Hepatocyte (in vitro differentiated cells): ENCODE measurements around the gene MARK3. TPM values are rescaled to one million over a fixed set of nuclear protein-coding genes. Genes with fewer than 3 reads are reported as not detected.

Source experiments
- DNase-seq: peaks from one replicate; pipeline ENCODE4 v3.0.0-alpha.2; 2016; ENCODE audit warnings: low spot score
- H2AFZ ChIP-seq: fragments of 200-600 bp; sonication (generic); 2 replicates; pipeline ENCODE4 v1.6.0; 2016; ENCODE audit warnings: antibody characterized with exemption, mild to moderate bottlenecking
- H3K27ac ChIP-seq: fragments of 200-600 bp; sonication (generic); 2 replicates; pipeline ENCODE4 v1.5.1; 2016; ENCODE audit warnings: mild to moderate bottlenecking
- H3K27me3 ChIP-seq: fragments of 200-600 bp; sonication (generic); 2 replicates; pipeline ENCODE4 v1.6.1; 2016
- H3K36me3 ChIP-seq: fragments of 200-600 bp; sonication (generic); replicated peaks from 2 replicates; pipeline ENCODE4 v1.5.1; 2016; ENCODE audit warnings: low read depth; ENCODE audit not compliant: insufficient read depth
- H3K4me1 ChIP-seq: fragments of 200-600 bp; sonication (generic); 2 replicates; pipeline ENCODE4 v1.5.1; 2016; ENCODE audit warnings: mild to moderate bottlenecking, moderate library complexity; ENCODE audit not compliant: insufficient read depth
- H3K4me2 ChIP-seq: fragments of 200-600 bp; sonication (generic); 2 replicates; pipeline ENCODE4 v1.6.0; 2016
- H3K4me3 ChIP-seq: fragments of 200-600 bp; sonication (generic); 2 replicates; pipeline ENCODE4 v1.5.1; 2016; ENCODE audit warnings: mild to moderate bottlenecking
- H3K79me2 ChIP-seq: fragments of 200-600 bp; sonication (generic); 2 replicates; pipeline ENCODE4 v1.6.0; 2017; ENCODE audit warnings: mild to moderate bottlenecking
- H3K9me2 ChIP-seq: fragments of 200-600 bp; sonication (generic); replicated peaks from 2 replicates; pipeline ENCODE4 v1.6.0; 2017; ENCODE audit warnings: mild to moderate bottlenecking; ENCODE audit not compliant: insufficient read depth
- H3K9me3 ChIP-seq: fragments of 200-600 bp; sonication (generic); 2 replicates; pipeline ENCODE4 v1.5.1; 2016; ENCODE audit warnings: low read depth, mild to moderate bottlenecking
- H4K20me1 ChIP-seq: fragments of 200-600 bp; sonication (generic); 2 replicates; pipeline ENCODE4 v1.6.0; 2016; ENCODE audit warnings: mild to moderate bottlenecking; ENCODE audit not compliant: insufficient read depth, poor library complexity, severe bottlenecking
- EZH2 ChIP-seq: fragments of 200-600 bp; sonication (generic); IDR thresholded peaks from 2 replicates; pipeline ENCODE4 v1.6.1; 2016; ENCODE audit warnings: antibody characterized with exemption, mild to moderate bottlenecking, borderline replicate concordance
- EZH2phosphoT487 ChIP-seq: fragments of 200-600 bp; sonication (generic); IDR thresholded peaks from one replicate; pipeline ENCODE4 v1.6.1; 2018; ENCODE audit warnings: antibody characterized with exemption, mild to moderate bottlenecking, low read depth, moderate library complexity; ENCODE audit not compliant: unreplicated experiment, severe bottlenecking
- WGBS: methylation state at CpG from one replicate; pipeline ENCODE4 v1.1.6; 2016; ENCODE audit warnings: low lambda C conversion rate; ENCODE audit errors: missing lambda C conversion rate; 5-methylcytosine and 5-hydroxymethylcytosine counted together
- polyA plus RNA-seq: library from polyadenylated mRNA; unstranded; fragments of >200 nt; fragmentation: Nextera tagmentation; extraction: Ambion mirVana; gene quantifications from 2 replicates; pipeline ENCODE4 v1.2.1, GENCODE V29; 2016
- total RNA-seq: library from RNA; depleted of rRNA; stranded (reverse); fragments of >200 nt; gene quantifications from 2 replicates; pipeline ENCODE4 v1.2.3, GENCODE V29; 2014
- TF ChIP-seq, protein P1 (sequence below): fragments of 200-600 bp; sonication (generic); IDR thresholded peaks from 2 replicates; pipeline ENCODE4 v1.5.1; 2016; ENCODE audit warnings: antibody characterized with exemption, mild to moderate bottlenecking; ENCODE audit not compliant: poor library complexity

MARK3 gene
- total and polyA plus RNA-seq, 2 experiments from 2014 or later: 56.3 to 71.7 TPM

DNA sequence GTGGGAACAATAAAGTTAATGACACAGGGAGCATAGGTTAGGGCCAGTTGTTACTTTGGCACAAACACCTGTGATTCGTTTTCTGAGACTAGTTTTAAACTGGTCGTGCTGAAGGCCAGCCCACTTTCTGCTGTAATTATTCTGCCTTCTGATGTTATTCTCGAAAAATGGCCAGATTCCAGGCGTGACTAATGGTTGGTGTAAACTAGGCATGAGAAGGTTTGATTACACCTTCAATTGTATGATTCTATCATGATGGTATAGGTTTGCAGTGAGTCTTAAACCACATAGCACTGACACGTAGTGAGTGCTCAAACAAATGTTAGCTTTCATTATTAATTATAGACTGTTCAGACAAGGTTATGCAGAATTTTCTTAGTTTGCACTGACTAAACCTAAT, 98.4 kb downstream of the MARK3 start:
- no peak for DNase-seq
- Histone ChIP-seq H3K36me3 (no peaks in the 10 kb centered on the region), H3K4me3 (no peak overlapping the region), H3K27me3 (no peaks in the 10 kb centered on the region), H3K9me2 (no peaks in the 10 kb centered on the region), H4K20me1 (no peaks in the 10 kb centered on the region), H3K27ac (no peak overlapping the region), H3K79me2 (no peaks in the 10 kb centered on the region), H3K9me3 (no peaks in the 10 kb centered on the region), H3K4me1 (no peaks in the 10 kb centered on the region), H2AFZ (no peak overlapping the region), H3K4me2 (no peak overlapping the region)
- TF ChIP-seq EZH2phosphoT487 (no peak), EZH2 (no peak)
- TF ChIP-seq, protein P1, sequence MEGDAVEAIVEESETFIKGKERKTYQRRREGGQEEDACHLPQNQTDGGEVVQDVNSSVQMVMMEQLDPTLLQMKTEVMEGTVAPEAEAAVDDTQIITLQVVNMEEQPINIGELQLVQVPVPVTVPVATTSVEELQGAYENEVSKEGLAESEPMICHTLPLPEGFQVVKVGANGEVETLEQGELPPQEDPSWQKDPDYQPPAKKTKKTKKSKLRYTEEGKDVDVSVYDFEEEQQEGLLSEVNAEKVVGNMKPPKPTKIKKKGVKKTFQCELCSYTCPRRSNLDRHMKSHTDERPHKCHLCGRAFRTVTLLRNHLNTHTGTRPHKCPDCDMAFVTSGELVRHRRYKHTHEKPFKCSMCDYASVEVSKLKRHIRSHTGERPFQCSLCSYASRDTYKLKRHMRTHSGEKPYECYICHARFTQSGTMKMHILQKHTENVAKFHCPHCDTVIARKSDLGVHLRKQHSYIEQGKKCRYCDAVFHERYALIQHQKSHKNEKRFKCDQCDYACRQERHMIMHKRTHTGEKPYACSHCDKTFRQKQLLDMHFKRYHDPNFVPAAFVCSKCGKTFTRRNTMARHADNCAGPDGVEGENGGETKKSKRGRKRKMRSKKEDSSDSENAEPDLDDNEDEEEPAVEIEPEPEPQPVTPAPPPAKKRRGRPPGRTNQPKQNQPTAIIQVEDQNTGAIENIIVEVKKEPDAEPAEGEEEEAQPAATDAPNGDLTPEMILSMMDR: no peak
- 70% methylated on average over 5 of the region's 5 CpGs for WGBS

DNA sequence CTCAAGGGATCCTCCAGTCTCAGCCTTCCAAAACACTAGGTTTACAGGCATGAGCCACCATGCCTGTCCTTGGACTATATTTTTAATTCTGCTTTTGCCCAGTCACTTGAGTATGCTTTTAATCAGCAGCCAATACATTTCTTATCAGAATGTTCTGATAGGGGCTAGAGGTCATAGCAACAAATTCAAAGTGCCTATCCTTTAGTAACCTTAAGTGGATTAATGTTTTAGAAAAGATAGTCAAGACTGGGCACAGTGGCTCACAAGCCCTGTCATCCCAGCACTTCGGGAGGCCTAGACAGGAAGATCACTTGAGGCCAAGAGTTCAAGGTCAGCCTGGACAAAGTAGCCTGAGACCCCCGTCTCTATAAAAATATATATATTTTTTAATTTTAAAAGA, 100.3 kb downstream of the MARK3 start:
- Histone ChIP-seq H3K27me3 (no peaks in the 10 kb centered on the region), H3K36me3 (no peaks in the 10 kb centered on the region), H3K79me2 (no peaks in the 10 kb centered on the region), H3K27ac (no peak overlapping the region), H2AFZ (no peak overlapping the region), H3K4me3 (no peak overlapping the region), H4K20me1 (no peaks in the 10 kb centered on the region), H3K4me1 (no peaks in the 10 kb centered on the region), H3K9me2 (no peaks in the 10 kb centered on the region), H3K9me3 (no peaks in the 10 kb centered on the region), H3K4me2 (no peak overlapping the region)
- no peak for DNase-seq
- no peak for TF ChIP-seq EZH2phosphoT487
- TF ChIP-seq EZH2: no peak
- TF ChIP-seq, protein P1: no peak
- 94% methylated on average over 2 of the region's 2 CpGs for WGBS

DNA sequence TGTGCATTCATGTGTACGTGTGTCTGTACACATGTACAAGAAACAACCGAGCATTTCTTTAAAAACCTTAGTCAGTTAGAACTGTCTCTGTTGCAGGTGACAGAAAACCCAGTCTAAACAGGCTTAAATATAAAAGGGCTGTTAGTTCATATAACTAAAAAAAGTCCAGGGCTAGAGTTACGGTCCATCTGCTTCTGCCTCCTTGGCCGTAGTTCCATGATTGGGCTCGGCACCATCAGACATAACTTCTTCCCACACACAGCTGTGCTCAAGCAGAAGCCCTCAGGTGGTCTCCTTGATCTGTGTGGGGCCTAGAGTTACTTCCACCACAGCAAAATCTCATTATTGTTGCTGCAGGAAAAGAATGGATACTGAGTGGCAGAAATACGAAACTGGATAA, 102.9 kb downstream of the MARK3 start:
- Histone ChIP-seq H3K9me3 (no peaks in the 10 kb centered on the region), H2AFZ (no peak overlapping the region), H3K27ac (no peak overlapping the region), H3K9me2 (no peaks in the 10 kb centered on the region), H3K27me3 (no peaks in the 10 kb centered on the region), H3K79me2 (no peaks in the 10 kb centered on the region), H3K4me2 (no peak overlapping the region), H3K4me3 (no peak overlapping the region), H4K20me1 (no peaks in the 10 kb centered on the region), H3K4me1 (no peaks in the 10 kb centered on the region), H3K36me3 (no peaks in the 10 kb centered on the region)
- no peak for DNase-seq
- no peak for TF ChIP-seq EZH2phosphoT487
- TF ChIP-seq EZH2: no peak
- TF ChIP-seq, protein P1: no peak
- WGBS: 97% methylated on average over 6 of the region's 6 CpGs

DNA sequence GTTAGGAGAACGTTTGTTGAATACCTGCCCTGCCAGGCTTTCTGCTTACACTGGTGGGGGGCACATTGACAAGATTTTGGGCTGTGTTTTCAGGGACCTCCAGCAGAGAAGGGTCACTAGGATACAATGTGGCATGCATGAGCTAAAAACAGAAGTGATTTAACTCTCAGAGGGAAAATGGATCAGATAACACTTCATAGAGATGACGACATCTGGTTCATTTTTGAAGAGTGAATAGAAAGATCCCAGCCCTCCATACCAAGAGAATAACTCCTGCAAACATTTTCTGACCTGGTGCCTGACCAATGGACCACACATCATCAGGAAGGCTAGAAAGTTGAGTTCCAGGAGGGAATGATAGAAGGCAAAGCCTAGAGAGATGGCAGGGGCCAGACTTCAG, 103.7 kb downstream of the MARK3 start:
- H3K4me1 ChIP-seq: no peaks in the 10 kb centered on the region
- no peak overlapping the region for H3K4me2 ChIP-seq
- no peaks in the 10 kb centered on the region for H3K9me2 ChIP-seq
- H3K9me3 ChIP-seq: no peaks in the 10 kb centered on the region
- H2AFZ ChIP-seq: no peak overlapping the region
- H3K36me3 ChIP-seq: no peaks in the 10 kb centered on the region
- H3K4me3 ChIP-seq: no peak overlapping the region
- no peak for TF ChIP-seq EZH2phosphoT487
- TF ChIP-seq, protein P1: no peak
- no peak for TF ChIP-seq EZH2
- DNase-seq: no peak
- no peaks in the 10 kb centered on the region for H3K27me3 ChIP-seq
- WGBS: 92% methylated on average over 2 of the region's 2 CpGs
- H4K20me1 ChIP-seq: no peaks in the 10 kb centered on the region
- no peak overlapping the region for H3K27ac ChIP-seq
- H3K79me2 ChIP-seq: no peaks in the 10 kb centered on the region
